PC-9 (cell line): ENCODE measurements around the gene ELOVL5. TPM values are rescaled to one million over a fixed set of nuclear protein-coding genes. Genes with fewer than 3 reads are reported as not detected.
"Not testable (repeated sequence)": the region's sequence is repeated elsewhere in the genome, so short reads cannot be mapped to it uniquely, and the experiment has no call there.

Experiments
- BruUV-seq: library from RNA; stranded (reverse); fragments of 400-500 nt; replicated peaks from 2 replicates; lab custom pipeline; 2021; lab: Mats Ljungman, UMichigan
- CTCF ChIA-PET: fragments of 300-600 bp; sonication (Branson Sonifier 250); formaldehyde crosslinking; loops from one replicate; lab custom pipeline; 2022; ENCODE audit warnings: antibody characterized with exemption; lab: Charles Lee
- POLR2A ChIA-PET: fragments of 300-600 bp; sonication (Branson Sonifier 250); formaldehyde crosslinking; loops from one replicate; lab custom pipeline; 2022; ENCODE audit warnings: antibody characterized with exemption; ENCODE audit not compliant: unreplicated experiment; lab: Charles Lee
- DNase-seq, 2 experiments: peaks; one replicate each; pipeline versions ENCODE4 v3.0.0 to v3.0.0-alpha.2; 2015 to 2022; ENCODE audit warnings: mixed read lengths in 1 of 2
- H2AFZ ChIP-seq: fragments of 200-600 bp; sonication (generic); 2 replicates; pipeline ENCODE4 v1.8.1; 2017; ENCODE audit warnings: antibody characterized with exemption
- H3F3A ChIP-seq: fragments of 200-600 bp; sonication (generic); 2 replicates; pipeline ENCODE4 v1.8.1; 2017; ENCODE audit warnings: antibody characterized with exemption, mild to moderate bottlenecking, low read depth; ENCODE audit not compliant: insufficient read depth
- H3K27ac ChIP-seq: fragments of 200-600 bp; sonication (generic); 2 replicates; pipeline ENCODE4 v1.6.1; 2016; ENCODE audit warnings: mixed run types
- H3K27me3 ChIP-seq: fragments of 200-600 bp; sonication (generic); 2 replicates; pipeline ENCODE4 v1.6.1; 2016; ENCODE audit warnings: low read depth, mixed run types; ENCODE audit not compliant: insufficient read depth
- H3K36me3 ChIP-seq: fragments of 200-600 bp; sonication (generic); 2 replicates; pipeline ENCODE4 v1.6.1; 2016; ENCODE audit warnings: low read depth, mixed run types
- H3K4me1 ChIP-seq: fragments of 200-600 bp; sonication (generic); replicated peaks from 2 replicates; pipeline ENCODE4 v1.6.1; 2016; ENCODE audit warnings: mixed run types; ENCODE audit not compliant: insufficient read depth
- H3K4me2 ChIP-seq: fragments of 200-600 bp; sonication (generic); 2 replicates; pipeline ENCODE4 v1.6.1; 2017; ENCODE audit warnings: mixed run types
- H3K4me3 ChIP-seq: fragments of 200-600 bp; sonication (generic); 2 replicates; pipeline ENCODE4 v1.6.1; 2016; ENCODE audit warnings: mixed run types
- H3K79me2 ChIP-seq: fragments of 200-600 bp; sonication (generic); 2 replicates; pipeline ENCODE4 v1.6.1; 2017; ENCODE audit warnings: low read depth, mixed run types
- H3K9me2 ChIP-seq: fragments of 200-600 bp; sonication (generic); 2 replicates; pipeline ENCODE4 v1.8.1; 2017; ENCODE audit warnings: mild to moderate bottlenecking; ENCODE audit not compliant: insufficient read depth
- H3K9me3 ChIP-seq: fragments of 200-600 bp; sonication (generic); 2 replicates; pipeline ENCODE4 v1.8.1; 2016; ENCODE audit warnings: low read depth; ENCODE audit not compliant: insufficient read depth
- H4K20me1 ChIP-seq: fragments of 200-600 bp; sonication (generic); 2 replicates; pipeline ENCODE4 v1.8.1; 2017; ENCODE audit not compliant: insufficient read depth
- CTCF ChIP-seq: fragments of 200-600 bp; sonication (generic); conservative IDR thresholded peaks from 2 replicates; pipeline ENCODE4 v1.6.1; 2017; ENCODE audit warnings: mixed run types, antibody characterized with exemption, mild to moderate bottlenecking, moderate library complexity
- EZH2 ChIP-seq: fragments of 200-600 bp; sonication (generic); IDR thresholded peaks from 2 replicates; pipeline ENCODE4 v1.8.0; 2017; ENCODE audit warnings: antibody characterized with exemption, low read depth
- intact Hi-C: fragments of 100-400 bp; cut with micrococcal nuclease; formaldehyde crosslinking; loops from one replicate; pipeline ENCODE4 v1.10.0; 2022; ENCODE audit not compliant: unreplicated experiment
- total RNA-seq: library from RNA; stranded (reverse); gene quantifications from 2 replicates; pipeline ENCODE4 v1.2.3, GENCODE V29; 2021

ELOVL5 gene
- total RNA-seq, 1 experiment from 2014 or later: 108 TPM

GRCh38 chr6:53305506-53306005 lies 43.2 kb downstream of the ELOVL5 start:
- H4K20me1 ChIP-seq, H3K9me3 ChIP-seq, BruUV-seq, H3K4me3 ChIP-seq, POLR2A ChIA-PET, H3K4me2 ChIP-seq, H3K9me2 ChIP-seq, DNase-seq, H2AFZ ChIP-seq, CTCF ChIA-PET, H3K36me3 ChIP-seq, intact Hi-C loops, H3K27ac ChIP-seq, H3K27me3 ChIP-seq: not testable (repeated sequence)
- H3F3A ChIP-seq: peaks cover 34% of the 10 kb centered on the region
- peaks cover 59% of the 10 kb centered on the region for H3K79me2 ChIP-seq
- H3K4me1 ChIP-seq: peaks cover 57% of the 10 kb centered on the region

DNA sequence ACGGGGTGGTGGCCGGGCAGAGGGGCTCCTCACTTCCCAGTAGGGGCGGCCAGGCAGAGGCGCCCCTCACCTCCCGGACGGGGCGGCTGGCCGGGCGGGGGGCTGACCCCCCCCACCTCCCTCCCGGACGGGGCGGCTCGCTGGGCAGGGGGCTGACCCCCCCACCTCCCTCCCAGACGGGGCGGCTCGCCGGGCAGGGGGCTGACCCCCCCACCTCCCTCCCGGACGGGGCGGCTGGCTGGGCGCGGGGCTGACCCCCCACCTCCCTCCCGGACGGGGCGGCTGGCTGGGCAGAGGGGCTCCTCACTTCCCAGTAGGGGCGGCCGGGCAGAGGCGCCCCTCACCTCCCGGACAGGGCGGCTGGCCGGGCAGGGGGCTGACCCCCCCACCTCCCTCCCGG lies 43.8 kb downstream of the ELOVL5 start:
- DNase-seq, H3K9me3 ChIP-seq, H3K27ac ChIP-seq, H3K9me2 ChIP-seq, BruUV-seq, intact Hi-C loops, H3K36me3 ChIP-seq, H3K4me2 ChIP-seq, H3K4me3 ChIP-seq, H2AFZ ChIP-seq, POLR2A ChIA-PET, H3K27me3 ChIP-seq, CTCF ChIA-PET, H4K20me1 ChIP-seq: not testable (repeated sequence)
- H3F3A ChIP-seq: peaks cover 34% of the 10 kb centered on the region
- peaks cover 57% of the 10 kb centered on the region for H3K4me1 ChIP-seq
- peaks cover 59% of the 10 kb centered on the region for H3K79me2 ChIP-seq

- peak in 1 of 2 experiments; percentile 92 for DNase-seq
Measured at GRCh38 chr6:53302678-53303360, 45.9 kb downstream of the ELOVL5 start.

More at GRCh38 chr6:53302678-53303360, 45.9 kb downstream of the ELOVL5 start:
- TF ChIP-seq CTCF: no peak
- no peak for TF ChIP-seq EZH2
- H3K9me2 ChIP-seq: no peaks in the 10 kb centered on the region
- H3K4me1 ChIP-seq: peaks cover 45% of the 10 kb centered on the region
- peak overlapping the region; percentile 34 for H3K4me3 ChIP-seq
- no peaks in the 10 kb centered on the region for H3K36me3 ChIP-seq
- peak overlapping the region; percentile 87 for H3K27ac ChIP-seq
- peaks cover 33% of the 10 kb centered on the region for H3F3A ChIP-seq
- intact Hi-C loops: loop anchor here (1.0 kb wide), 2 partner anchors 23 to 162 kb away; no protein-coding TSS in a partner anchor
- H4K20me1 ChIP-seq: no peaks in the 10 kb centered on the region
- no peak overlapping the region for H2AFZ ChIP-seq
- ChIA-PET CTCF (no interaction called here), POLR2A (interaction anchor here (0.5 to 1.0 kb wide), 7 partner anchors 14 to 322 kb away, joined by 3 to 12 read pairs (median 4); no protein-coding TSS in a partner anchor)
- H3K4me2 ChIP-seq: peak overlapping the region; percentile 65
- no peaks in the 10 kb centered on the region for H3K9me3 ChIP-seq
- no TSS peak for BruUV-seq
- H3K79me2 ChIP-seq: peaks cover 61% of the 10 kb centered on the region
- no peaks in the 10 kb centered on the region for H3K27me3 ChIP-seq
